GM21390 (cell line): Measurements from ENCODE around the gene ACKR3.

Source experiments
- ATAC-seq: cut with Tn5 transposase; IDR thresholded peaks from one replicate; pipeline ENCODE4 v1.9.1; 2021; ENCODE audit not compliant: unreplicated experiment

ACKR3 gene

DNA sequence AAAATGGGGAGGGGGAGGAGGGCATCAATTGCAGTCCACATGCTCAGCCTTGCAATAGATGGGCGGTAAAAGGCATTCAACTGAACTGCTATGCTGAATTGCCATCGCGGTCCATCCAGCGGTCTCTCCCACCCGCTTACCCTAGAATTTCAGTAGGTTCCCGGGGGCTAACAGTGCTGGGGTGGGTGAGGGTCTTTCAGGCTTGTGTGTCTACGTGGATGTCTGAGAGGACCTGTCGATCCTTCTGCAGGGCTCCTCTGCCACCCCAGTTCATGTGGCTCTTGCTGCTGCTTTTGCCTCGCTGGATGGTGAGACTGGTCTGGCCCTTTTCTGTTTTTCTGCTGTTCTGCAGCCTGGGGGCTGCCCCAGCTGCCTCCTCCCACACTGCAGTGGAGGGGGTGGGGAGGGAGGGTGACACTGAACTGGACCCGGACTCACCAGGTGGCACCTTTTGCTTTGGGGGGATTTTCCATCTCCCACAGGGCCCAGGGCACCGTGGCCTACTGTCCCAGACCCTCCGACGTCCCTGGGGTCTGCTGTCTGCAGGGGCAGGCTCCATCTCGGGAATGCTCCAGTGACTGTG lies 14.1 kb downstream of the ACKR3 start:
- no peak for ATAC-seq

DNA sequence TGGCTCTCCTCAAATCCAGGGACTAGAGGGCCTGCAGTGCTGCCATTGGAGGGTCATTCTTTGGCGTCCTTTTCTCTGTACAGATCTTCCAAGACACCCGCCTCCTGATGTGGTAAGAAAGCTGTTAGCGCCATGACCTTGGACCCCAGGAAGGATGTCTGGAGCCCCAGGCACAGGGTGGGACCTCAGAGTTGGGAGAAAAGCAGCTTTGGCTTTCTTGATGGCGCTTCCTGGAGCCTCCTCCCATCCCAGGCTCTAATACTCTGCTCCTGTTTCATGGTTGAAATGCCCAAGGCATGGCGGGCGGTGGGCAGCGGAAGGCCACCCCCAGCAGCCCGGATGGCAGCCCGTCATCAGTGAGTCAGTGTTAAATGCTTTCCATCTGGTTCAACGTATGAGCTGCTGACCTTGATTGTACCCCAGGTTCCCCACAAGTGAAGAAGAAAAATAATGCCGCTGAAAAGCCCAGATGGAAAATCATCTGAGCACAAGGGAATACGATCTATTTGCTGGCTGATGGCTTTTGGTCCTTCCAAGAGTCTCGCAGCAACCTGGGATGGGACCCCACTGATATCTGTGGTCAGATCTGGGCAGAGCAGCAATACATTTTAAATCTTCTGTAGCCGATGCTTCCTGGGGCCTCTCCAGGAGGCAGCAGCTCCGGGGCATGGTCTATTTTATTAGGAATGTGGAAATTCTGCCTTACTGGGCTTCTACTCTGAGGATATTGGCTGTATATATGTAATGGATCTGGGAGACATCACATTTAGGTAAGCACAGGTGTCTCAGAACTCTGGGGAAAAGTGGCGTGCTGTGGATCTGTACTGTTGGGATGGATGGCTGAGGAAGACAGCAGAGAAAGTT lies 15.1 kb downstream of the ACKR3 start:
- no peak for ATAC-seq

DNA sequence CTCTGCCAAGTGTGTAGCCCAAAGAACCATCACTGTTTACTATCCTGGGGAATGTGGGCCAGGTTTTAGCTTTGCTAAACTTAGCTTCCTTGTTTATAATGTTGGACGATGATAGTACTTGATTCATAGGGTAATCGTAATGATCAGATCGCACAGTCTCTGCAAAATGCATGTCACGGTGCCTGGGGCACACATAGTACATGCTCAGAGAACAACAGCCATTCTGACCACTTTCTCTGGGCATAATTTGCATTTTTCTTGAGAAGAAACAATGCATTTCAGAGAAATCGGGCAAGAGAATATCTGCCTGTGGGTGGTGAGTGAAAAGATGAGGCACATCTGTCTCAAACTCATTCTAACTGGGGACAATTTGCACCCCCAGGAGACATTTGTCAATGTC lies 16.3 kb downstream of the ACKR3 start:
- ATAC-seq = no peak

DNA sequence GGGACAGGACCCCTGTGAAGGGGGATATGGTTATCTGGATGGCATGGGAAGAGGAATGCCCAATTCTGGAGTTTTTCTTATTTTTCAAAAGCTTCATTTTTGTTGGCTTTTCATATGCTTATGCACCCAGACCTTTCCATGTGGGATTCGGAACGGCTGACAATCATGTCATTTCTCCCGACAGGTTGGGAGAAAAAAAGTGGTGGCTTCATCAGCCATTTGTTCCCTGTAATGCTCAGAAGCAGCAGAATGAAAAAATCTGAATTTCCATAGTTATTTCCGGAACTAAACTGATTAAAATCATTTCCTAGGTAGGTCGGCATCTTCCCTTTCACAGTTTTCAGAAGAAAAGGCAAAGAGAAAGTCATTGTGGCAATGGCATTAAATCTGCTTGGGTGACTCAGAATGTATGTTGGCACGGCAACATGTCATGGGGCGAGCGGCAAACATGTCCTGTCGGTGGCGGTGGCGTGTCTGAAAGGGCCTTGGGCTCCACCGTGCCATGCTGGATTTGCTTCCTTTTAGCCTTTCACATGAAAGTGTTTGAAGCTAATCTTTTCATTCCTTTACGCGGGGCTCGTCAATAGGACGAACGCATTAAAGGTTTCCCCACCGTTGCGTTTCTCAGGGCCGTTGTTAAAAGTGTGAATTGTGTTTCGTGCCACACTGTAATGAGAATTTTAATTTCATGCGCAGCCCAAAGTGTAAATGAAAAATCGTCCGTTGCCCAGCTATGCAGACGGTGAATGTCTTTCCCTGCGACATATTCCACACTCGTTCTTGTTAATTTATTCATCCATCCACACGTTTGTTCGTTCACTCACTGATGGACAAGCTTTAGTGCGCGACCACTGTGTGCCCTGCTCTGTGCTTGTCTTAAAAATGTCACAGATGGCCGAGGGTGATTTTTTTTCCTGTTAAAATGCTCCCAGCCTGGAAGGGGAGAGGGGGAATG lies 18.5 kb downstream of the ACKR3 start:
- ATAC-seq = no peak

DNA sequence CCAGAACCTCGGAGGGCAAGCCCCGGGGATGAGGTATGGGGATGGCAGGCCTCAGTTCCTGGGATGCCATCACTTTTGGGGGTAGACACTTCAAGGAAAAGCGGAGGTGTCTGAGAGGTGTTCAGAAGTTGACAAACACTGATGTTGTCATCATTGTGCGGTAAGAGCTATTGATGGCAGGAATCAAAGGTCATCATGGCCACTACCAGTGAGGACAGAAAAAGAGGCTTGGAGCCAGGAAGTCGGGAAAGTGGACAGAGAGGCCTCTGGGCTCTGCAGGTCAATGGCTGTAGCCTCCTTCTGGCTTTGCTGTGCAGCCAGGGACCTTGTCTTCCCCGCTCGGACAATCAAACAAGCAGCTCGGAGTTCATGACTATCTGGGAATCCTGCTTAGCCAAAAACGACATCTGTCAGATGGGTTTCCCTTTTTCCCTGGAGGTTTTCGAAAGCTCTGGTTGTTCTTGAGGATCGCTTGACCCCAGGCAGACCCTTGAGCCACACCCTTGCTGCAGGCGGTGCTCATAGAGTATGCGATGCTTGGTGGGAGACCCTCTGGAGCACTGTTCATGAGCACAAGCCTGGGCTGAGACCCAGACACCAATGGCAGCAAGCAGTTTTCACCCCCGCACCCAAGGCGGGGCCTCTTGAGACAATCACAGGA lies 19.4 kb downstream of the ACKR3 start:
- ATAC-seq = no peak

DNA sequence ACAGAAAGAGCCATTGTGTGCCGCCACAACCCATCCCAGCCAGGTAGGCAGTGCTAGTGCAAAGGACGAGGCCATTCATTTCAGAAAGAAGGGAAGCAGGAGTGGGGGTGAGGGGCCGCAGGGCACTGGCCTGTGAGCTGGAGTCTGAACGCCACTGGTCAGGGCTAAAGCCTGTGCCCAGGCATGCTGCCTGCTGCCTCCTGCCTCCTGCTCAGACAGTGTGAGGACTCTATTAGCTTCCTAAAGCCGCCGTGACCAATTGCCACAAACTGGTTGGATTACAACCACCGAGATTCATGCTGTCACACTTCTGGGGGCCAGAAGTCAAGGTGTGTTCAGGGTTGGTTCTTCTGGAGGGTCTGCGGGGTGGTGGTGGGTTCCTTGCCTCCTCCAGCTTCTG lies 21.2 kb downstream of the ACKR3 start:
- no peak for ATAC-seq

DNA sequence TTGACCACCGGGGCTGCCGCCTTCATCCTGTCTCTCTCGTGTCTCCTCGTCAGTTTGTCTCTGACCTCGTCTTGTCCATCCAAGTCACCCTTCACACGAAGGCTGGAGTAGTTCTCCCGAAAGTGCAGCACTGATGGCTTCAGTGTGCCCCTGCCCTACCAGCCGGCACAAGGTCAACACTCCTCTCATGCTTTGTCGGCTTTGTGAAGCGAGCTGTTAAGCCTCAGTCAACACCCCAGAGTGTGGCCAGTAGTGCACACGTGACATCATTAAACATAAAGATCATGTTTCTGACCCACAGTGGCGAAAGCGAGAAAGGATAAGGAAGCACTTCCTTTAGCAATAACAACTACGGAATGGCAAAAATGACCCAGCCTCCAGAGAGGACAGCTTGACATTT lies 23.2 kb downstream of the ACKR3 start:
- ATAC-seq = no peak

DNA sequence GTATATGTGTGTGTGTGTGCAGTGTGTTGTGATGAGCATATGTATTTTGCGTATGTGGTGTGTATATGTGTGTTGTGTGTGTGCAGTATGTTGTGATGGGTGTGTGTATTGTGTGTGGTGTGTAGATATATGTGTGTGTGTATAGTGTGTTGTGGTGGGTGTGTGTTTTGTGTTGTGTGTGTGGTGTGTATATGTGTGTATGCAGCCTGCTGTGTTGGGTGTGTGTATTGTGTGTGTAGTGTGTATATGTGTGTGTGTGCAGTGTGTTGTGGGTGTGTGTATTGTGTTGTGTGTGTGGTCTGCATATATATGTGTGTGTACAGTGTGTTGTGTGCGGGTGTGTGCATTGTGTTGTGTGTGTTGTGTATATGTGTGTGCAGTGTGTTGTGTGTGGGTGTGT lies 23.9 kb downstream of the ACKR3 start:
- no peak for ATAC-seq

DNA sequence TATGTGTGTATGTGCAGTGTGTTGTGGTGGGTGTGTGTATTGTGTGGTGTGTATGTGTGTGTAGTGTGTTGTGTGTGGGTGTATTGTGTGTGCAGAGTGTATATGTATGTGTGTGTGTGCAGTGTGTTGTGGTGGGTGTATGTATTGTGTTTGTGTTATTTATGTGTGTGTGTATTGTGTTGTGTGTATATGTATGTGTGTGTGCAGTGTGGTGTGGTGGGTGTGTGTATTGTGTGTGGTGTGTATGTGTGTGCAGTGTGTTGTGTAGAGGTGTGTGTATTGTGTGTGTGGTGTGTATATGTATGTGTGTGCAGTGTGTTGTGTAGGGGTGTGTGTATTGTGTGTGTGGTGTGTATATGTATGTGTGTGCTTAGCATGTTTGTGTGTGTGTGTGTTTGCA lies 24.3 kb downstream of the ACKR3 start:
- no peak for ATAC-seq

DNA sequence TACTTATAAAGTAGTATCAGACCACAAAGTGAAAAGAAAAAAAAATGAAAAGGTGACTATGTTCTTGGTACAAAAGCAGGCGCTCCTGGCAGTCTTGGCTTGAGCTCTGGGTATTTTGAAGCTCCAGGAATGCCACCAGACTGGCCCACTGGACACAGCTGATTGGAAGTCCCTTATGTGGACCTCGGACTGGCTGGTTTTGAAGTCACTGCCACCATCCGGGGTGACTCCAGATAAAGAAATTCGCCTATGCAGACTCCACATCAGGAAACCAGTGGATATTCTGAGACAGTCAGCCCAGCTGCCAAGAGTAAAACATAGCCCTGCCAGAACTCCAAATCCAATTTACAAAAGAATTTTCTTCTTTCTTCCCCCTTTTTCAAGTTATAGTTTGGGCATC lies 28.0 kb downstream of the ACKR3 start:
- no peak for ATAC-seq

DNA sequence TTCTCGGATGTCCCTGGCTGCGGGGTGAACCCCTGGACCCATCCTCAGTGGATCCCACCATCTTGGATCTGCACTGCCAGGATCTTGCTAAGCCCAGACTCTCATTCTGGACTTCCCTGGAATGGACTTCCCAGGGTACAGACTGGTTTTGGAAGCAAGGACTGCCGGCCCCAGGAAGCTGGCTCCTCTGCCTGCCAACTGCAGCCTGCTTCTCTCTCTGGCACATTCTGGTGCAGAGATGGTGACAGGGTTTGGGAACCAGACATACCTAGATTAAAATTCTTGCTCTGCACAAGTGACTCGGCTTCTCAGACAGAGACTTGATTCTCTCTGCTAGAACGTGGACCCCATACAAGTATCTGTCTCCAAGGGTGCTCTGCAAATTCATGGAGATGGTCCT lies 29.4 kb downstream of the ACKR3 start:
- ATAC-seq = no peak

DNA sequence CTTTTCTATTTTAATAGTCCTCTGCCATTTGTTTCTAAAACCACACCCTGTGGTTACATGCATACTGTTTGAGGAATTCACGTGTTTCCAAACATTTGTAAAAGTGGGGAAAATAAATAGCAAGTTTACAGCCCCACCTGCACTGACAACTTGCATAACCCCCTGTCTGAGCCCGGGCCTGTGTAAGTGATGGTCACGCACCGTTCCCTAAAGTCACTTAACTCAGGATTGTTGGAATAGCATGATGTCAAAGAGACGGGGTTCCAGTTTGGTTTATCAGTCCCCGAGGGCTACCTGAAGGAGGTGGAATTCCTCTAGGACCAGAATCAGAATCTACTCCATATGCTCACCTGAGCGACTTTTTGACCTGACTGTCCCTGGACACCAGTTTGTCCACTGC lies 30.5 kb downstream of the ACKR3 start:
- no peak for ATAC-seq

DNA sequence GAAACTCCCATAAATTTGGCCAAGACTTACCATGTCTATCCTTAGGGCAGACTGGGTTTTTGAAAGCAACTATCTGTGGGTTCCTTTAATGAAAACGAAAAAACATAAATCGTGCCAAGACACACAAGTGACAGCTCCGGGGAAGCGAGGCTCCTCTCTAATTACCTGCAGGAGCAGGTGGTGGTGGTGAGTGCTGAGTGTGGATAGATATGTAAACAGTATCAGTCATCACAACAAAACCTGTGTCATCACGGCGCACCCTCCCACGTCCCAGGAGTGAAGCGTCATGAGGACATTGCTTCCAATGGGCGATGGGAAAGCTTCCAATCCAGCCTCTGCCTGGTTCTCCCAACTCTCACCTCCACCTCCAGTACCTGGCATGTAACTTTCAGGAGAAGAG lies 31.3 kb downstream of the ACKR3 start:
- ATAC-seq = no peak

DNA sequence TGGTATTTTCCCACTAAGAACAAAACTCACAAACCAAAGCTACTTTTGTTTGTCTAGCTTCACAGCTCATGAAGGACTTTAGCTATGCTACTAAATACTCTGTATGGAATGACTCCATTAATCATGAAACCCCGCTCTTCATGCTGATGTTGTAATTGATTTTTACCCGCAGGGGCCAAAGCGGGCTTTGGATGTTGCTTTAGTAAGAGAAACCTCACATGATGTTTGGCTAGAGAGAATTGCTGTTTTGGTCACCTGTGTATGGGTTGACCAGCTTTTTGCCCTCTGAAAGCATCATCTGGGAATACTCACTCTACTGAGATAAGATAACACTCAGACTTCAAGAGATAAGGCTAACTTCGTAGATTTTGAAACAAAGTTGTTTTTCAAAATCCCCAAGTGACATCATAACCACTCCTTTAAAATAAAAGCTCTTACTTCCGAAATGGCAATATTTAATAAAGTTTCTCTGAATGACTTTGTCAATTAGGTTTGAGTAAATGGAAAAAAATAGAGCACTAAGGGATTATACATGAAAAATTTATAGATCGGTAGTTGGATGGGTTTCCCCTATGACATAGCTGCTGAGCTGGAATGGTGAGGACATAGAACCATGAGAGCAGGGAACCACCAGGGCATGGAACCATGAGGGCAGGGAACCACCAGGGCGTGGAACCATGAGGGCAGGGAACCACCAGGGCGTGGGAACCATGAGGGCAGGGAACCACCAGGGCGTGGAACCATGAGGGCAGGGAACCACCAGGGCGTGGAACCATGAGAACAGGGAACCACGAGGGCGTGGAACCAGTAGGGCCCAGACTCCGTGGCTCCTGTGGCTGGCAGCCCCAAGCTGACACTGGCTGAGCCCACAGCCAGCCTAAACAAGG lies 31.9 kb downstream of the ACKR3 start:
- no peak for ATAC-seq

DNA sequence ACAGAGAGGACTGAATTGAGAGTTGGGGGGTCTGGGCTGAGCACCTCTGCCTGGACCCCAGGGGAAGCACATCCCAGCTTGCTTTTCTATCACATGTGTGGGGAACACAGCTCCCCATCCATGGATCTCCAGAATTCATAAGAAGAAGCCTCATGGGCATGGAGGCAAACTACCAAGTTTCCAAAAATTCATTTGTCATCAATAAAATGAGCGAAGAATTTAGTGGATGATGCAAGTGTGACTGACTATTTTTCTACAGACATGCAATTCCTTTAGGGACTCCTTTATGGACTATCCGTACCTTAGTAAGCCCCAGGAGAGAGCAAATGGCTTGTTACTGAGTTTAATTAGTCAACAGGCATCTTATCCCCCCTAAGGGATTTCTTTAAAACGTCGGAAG lies 33.1 kb downstream of the ACKR3 start:
- no peak for ATAC-seq

DNA sequence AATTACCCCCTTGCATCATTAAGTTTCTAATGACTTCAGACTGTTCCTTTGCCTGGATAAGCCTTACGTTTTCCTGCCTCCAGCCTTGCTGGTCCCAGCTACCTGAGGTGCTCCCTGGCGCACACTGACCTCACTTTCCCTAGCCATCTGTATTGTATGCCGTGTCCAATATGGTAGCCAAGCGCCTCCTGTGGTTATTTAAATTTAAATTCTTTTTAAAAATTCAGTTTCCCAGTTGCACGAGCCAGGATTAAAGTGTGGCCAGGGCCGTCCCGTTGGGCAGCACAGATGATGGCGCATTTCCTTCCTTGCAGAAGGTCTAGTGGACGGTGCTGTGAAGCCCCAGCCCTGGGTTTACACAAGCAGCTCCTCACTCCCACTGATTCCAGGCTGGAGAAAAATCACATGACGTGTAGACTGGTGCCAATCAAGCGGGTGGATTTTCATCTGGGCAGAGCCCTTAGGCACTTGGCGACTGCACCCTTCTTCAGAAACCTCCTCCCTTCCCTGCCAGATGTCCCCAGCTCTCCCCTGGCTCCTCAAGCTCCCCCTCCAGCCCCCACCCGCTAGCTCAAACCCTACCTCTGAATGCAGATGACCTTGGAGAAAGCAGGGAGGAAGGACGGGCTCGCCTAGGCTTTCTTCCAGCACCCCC lies 33.9 kb downstream of the ACKR3 start:
- ATAC-seq = no peak

DNA sequence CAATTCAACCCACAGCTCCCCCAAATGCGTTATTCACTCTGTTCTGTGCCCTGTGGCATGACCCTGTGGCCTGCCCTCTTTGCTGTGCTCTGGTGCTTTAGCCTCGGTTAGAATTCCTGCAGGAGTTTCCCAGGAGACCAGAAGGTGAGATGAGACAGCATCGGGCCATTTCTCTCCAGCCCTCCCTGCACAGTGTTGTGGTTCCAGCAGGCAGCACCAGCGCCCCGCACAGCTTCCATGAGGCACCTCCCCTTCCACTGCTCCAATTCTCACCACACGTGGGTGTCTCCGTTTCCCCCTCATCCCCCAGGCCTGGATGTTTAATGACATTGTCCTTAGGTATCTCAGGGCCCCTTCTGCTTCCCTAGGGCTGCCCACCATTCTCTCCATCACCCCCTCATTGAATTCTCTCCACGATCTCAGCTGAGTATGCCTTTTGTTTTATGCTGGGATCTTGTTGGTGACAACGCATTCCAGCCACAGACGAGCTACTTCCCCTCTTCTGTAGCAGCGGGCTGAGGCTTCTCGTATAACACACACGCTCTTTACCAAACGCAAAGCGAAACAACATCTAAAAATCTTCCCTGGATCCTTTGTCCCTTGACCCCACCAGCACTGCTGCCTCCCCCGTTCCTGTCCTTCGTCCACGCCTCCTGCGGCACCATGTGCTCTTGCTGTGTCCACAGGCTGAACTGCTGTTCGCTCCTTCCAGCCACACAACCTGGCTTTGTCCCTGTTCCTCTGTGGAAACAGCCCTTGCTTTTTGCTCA lies 35.1 kb downstream of the ACKR3 start:
- ATAC-seq = no peak

DNA sequence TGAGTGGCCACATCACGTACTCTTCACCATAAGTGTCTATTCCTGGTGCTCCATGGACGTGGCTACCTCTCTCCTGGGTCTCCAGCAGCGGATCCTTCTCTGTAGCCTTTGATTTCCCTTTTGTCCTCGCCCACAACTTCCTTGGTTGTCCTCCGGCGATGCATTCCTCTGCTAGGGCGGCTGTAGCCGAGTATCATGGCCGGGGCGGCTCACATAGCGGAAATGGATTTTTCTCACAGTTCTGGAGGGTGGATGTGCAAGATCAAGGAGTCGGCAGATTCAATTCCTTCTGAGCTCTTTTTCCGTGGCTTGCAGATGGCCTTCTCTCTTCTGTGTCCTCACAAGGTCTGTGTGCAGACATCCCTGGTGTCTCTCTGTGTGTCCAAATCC lies 35.7 kb downstream of the ACKR3 start:
- ATAC-seq = no peak

DNA sequence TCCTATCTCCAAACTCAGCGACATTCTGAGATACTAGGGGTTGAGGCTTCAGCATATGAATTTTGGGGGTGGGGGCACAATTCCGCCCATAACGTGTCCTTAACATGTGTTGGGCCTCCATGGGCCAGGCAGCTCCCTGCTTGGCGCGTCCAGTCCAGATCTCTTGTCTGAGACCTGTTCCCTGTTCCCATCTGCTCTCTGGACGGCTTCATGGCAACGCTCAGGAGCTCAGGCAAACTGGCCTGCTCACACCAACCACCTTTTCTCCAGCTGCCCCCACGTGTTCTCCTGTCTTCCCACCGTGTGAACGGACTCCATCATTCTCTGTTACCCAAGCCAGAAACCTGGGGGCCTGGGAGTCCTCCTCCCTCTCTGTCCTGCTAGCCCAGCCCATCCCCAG lies 36.4 kb downstream of the ACKR3 start:
- ATAC-seq = no peak
